NCI-H1694 treated with DMSO at 0.1 percent for 48 hours (cell line): ENCODE results near the gene MAPK7.
A peak's percentile ranks its signal among the peaks of the same experiment; 100 is the strongest.

ENCODE experiments used
- DNase-seq: peaks from one replicate; lab custom pipeline; 2025; lab: John Stamatoyannopoulos, UW

MAPK7 gene

GRCh38 chr17:19381361-19381740, 3.1 kb downstream of the MAPK7 start:
- no peak for DNase-seq

GRCh38 chr17:19381741-19382444, 3.6 kb downstream of the MAPK7 start:
- no peak for DNase-seq

GRCh38 chr17:19382531-19383444, 4.5 kb downstream of the MAPK7 start:
- no peak for DNase-seq

GRCh38 chr17:19383681-19384470, 5.6 kb downstream of the MAPK7 start:
- peak; percentile 30 for DNase-seq

- peak; percentile 94 for DNase-seq
Observed at GRCh38 chr17:19384723-19385391, 6.6 kb downstream of the MAPK7 start.

- DNase-seq = no peak
Observed at GRCh38 chr17:19385521-19385983, 7.3 kb downstream of the MAPK7 start.

- DNase-seq = no peak
Observed at GRCh38 chr17:19386051-19386929, 8.0 kb downstream of the MAPK7 start.

GRCh38 chr17:19386974-19387920, 8.9 kb downstream of the MAPK7 start, which contains the start of gene MFAP4:
Gene MFAP4, minus strand, starts transcription at chr17:19387190. Its CDS starts 35 bp downstream, at chr17:19387155.
- DNase-seq = peak; percentile 99

- DNase-seq = peak; percentile 68
Observed at GRCh38 chr17:19387921-19388521, 9.7 kb downstream of the MAPK7 start.

GRCh38 chr17:19388791-19389785, 10.8 kb downstream of the MAPK7 start:
- no peak for DNase-seq

- DNase-seq = no peak
Observed at GRCh38 chr17:19390951-19391350, 12.7 kb downstream of the MAPK7 start.

GRCh38 chr17:19391432-19391831, 13.1 kb downstream of the MAPK7 start:
- no peak for DNase-seq

- no peak for DNase-seq
Observed at GRCh38 chr17:19392303-19392702, 14.0 kb downstream of the MAPK7 start.

- DNase-seq = no peak
Observed at GRCh38 chr17:19397556-19398041, 19.3 kb downstream of the MAPK7 start.

GRCh38 chr17:19398301-19399181, 20.2 kb downstream of the MAPK7 start:
- no peak for DNase-seq

GRCh38 chr17:19399750-19400450, 21.6 kb downstream of the MAPK7 start:
- no peak for DNase-seq
